Measurements from ENCODE around the gene SMIM35.

Gene SMIM35

DNA sequence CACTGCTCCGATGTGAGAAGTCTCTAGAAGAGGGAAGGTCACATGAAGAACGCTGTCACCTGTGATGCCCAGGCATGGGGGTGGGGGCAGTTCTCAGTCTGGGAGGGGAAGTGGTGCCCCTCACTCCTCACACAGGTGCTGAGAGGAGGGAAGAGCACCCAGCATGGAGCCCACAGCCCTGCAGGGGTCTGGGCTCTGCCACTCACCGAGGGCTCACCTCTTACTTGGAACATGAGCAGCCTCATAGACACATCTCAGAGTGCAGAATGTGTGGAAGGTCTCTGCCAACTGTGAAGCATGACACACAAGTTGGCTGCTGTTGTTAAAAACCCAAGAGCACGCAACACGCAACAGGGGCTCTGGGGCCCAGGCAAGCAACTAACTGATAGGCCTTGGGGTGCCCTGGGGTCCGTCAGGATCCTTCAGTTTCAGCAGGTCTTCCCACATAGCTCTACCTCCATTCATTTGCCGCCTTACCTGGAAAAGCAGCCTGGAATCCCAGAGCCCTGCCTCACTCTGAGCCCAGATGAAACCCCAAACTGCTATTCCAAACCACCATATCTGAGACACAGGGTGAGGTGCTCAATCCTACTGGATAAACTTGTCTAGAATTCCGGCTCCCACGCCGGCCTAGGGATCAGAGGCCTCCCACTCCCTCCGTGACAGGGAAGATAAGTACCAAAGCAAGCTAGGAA lies 27.4 kb downstream of the SMIM35 start:
- no peak overlapping the region for H3K27ac ChIP-seq (ENCODE audit: insufficient read depth, low read depth, low read length, poor library complexity, severe bottlenecking)
- H3K4me3 ChIP-seq (ENCODE audit: insufficient read depth, low read depth, low read length) = no peak overlapping the region
- H3K27me3 ChIP-seq (ENCODE audit: control insufficient read depth, insufficient read depth, low read length, poor library complexity, severe bottlenecking) = no peaks in the 10 kb centered on the region
- no peaks in the 10 kb centered on the region for H3K36me3 ChIP-seq (ENCODE audit: control insufficient read depth, insufficient read depth, low read length)
- WGBS, 2 experiments = 95 to 96% methylated on average over 11 of the region's 11 CpGs
- H3K4me1 ChIP-seq (ENCODE audit: control insufficient read depth, insufficient read depth, low read length) = no peaks in the 10 kb centered on the region
- no peaks in the 10 kb centered on the region for H3K9me3 ChIP-seq (ENCODE audit: control insufficient read depth, low read length)

DNA sequence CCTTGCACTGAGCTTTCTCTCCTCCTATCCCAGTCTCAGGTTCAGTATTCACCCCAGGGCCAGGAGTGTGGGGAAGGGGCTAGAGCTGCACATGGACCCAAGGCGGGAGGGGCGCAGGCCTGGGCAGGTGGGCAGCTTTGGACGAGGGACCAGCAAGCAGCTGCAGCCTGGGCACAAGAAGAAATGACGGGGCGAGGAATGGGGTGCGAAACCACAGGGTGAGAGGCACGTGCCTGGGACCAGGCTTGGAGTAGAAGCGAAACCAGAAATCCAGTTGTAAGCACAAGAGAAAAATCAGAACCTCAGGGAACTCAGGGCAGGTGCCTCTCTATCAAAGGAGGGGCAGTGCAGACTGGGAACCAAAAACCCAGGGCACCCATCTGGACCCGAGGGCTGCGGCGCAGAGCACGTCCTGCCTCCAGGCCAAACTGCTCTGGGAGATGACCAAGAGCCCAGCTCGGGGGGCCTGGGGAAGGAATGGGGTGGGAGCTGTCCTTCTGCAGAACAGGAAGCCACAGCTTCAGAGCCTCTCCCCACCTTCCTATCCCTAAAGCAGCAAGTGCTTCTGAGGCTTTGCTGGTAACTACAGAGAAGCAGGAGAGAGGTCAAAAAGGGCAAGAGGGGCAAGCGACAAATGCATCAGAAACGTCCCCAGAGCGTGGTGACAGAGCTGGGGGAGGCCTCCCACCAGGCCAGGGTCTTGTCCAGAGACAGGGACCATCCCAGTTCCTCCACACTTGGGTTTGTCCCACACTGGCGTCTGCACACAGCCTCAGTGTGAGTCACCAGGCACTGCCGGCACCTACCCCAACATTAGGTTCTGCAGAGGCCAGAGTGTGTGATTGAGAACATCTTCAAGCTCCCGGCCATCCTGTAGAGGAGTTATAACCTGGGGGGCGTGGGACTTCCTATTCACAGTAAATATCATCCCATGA lies 28.2 kb downstream of the SMIM35 start:
- no peaks in the 10 kb centered on the region for H3K36me3 ChIP-seq (ENCODE audit: control insufficient read depth, insufficient read depth, low read length)
- H3K4me3 ChIP-seq (ENCODE audit: insufficient read depth, low read depth, low read length) = no peak overlapping the region
- H3K4me1 ChIP-seq (ENCODE audit: control insufficient read depth, insufficient read depth, low read length) = no peaks in the 10 kb centered on the region
- H3K27ac ChIP-seq (ENCODE audit: insufficient read depth, low read depth, low read length, poor library complexity, severe bottlenecking) = no peak overlapping the region
- H3K27me3 ChIP-seq (ENCODE audit: control insufficient read depth, insufficient read depth, low read length, poor library complexity, severe bottlenecking) = no peaks in the 10 kb centered on the region
- H3K9me3 ChIP-seq (ENCODE audit: control insufficient read depth, low read length) = no peaks in the 10 kb centered on the region
- 89% methylated on average over 19 to 20 of the region's 20 CpGs for WGBS, 2 experiments

DNA sequence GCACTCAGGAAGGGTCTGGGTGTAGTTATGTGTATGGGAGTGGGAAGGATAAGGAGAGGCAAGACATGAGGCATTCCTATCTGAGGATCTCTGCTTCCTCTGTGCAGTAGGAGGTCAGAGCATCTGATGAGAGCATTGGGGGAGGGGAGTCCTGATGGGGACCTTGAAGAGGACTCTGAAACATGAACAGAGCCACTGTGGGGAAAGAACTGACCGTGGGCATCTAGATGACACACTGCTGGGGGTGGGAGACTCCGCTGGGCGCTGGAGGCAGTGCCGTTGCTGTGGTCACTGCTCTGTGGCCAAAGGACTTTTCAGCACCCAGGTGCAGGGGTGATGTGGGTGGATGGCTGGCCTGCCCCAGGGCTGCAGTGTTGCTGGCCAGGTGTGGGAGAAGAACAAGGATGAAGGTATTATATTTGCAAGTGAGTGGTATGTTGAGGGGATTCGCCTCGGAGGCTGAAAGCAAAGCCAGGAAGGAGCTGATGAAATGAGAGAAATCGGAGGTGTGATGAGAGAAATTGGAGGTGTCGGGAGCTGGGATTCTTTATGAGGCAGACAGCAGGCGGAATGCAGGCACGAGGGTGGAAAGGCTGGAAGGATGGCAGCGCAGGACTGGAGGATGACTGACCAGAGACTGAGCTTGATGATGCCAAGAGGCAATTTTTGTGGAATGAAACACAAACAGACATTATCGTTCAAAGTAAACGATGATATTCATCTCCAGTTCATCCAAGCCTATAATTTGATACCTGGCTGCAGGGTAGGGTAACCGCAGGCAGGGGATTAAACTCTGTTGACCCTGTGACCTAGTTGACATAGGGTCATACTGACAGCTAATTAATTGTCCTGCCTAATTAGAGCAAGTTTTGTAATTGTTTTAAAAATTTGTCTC lies 29.3 kb downstream of the SMIM35 start:
- Histone ChIP-seq H3K36me3 (ENCODE audit: control insufficient read depth, insufficient read depth, low read length) (no peaks in the 10 kb centered on the region), H3K4me3 (ENCODE audit: insufficient read depth, low read depth, low read length) (no peak overlapping the region), H3K27ac (ENCODE audit: insufficient read depth, low read depth, low read length, poor library complexity, severe bottlenecking) (no peak overlapping the region), H3K9me3 (ENCODE audit: control insufficient read depth, low read length) (no peaks in the 10 kb centered on the region), H3K4me1 (ENCODE audit: control insufficient read depth, insufficient read depth, low read length) (no peaks in the 10 kb centered on the region), H3K27me3 (ENCODE audit: control insufficient read depth, insufficient read depth, low read length, poor library complexity, severe bottlenecking) (no peaks in the 10 kb centered on the region)
- 92 to 94% methylated on average over 14 of the region's 14 CpGs for WGBS, 2 experiments

DNA sequence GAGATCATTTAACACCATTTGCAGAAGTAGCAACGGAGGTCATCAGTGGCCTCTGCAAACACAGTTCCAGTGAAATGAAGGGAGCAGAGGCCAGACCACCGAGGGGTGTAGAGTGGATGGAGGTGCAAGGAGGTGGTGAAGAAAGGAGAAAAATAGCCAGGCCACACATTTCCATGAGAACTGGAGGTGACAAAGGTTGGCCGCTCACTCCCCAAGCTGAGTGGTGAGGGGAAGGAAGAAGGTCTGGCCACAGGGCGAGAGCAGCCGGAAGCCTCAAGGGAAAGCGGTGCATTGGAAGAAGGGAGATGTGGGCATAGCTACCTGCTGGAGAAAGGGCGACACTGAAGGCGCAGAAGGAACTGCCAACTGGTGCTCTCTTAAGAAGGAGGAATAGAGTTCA lies 30.0 kb downstream of the SMIM35 start:
- no peak overlapping the region for H3K27ac ChIP-seq (ENCODE audit: insufficient read depth, low read depth, low read length, poor library complexity, severe bottlenecking)
- no peaks in the 10 kb centered on the region for H3K27me3 ChIP-seq (ENCODE audit: control insufficient read depth, insufficient read depth, low read length, poor library complexity, severe bottlenecking)
- H3K4me3 ChIP-seq (ENCODE audit: insufficient read depth, low read depth, low read length) = no peak overlapping the region
- WGBS, 2 experiments = 93 to 94% methylated on average over 8 of the region's 8 CpGs
- no peaks in the 10 kb centered on the region for H3K36me3 ChIP-seq (ENCODE audit: control insufficient read depth, insufficient read depth, low read length)
- no peaks in the 10 kb centered on the region for H3K9me3 ChIP-seq (ENCODE audit: control insufficient read depth, low read length)
- no peaks in the 10 kb centered on the region for H3K4me1 ChIP-seq (ENCODE audit: control insufficient read depth, insufficient read depth, low read length)

DNA sequence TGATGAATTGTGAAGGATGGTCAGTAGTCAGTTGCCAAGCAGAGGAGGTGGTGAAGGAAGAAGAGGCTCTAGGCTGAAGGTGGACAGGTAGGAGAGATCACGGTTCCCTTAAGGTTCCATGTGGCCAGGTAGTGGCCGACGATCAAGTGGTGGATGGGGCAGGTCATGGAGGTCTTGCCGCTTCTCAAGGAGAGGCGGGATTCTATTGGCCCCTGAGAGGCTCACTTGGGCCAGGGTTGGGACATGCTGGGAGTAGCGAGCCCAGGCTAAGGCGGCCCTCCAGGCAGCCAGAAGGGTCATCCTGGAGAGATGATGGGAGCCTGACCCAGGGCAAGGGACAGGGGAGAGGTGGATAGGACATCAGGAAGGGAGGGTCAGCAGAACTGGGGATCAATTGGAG lies 30.8 kb downstream of the SMIM35 start:
- H3K27me3 ChIP-seq (ENCODE audit: control insufficient read depth, insufficient read depth, low read length, poor library complexity, severe bottlenecking) = no peaks in the 10 kb centered on the region
- 96% methylated on average over 7 of the region's 7 CpGs for WGBS, 2 experiments

DNA sequence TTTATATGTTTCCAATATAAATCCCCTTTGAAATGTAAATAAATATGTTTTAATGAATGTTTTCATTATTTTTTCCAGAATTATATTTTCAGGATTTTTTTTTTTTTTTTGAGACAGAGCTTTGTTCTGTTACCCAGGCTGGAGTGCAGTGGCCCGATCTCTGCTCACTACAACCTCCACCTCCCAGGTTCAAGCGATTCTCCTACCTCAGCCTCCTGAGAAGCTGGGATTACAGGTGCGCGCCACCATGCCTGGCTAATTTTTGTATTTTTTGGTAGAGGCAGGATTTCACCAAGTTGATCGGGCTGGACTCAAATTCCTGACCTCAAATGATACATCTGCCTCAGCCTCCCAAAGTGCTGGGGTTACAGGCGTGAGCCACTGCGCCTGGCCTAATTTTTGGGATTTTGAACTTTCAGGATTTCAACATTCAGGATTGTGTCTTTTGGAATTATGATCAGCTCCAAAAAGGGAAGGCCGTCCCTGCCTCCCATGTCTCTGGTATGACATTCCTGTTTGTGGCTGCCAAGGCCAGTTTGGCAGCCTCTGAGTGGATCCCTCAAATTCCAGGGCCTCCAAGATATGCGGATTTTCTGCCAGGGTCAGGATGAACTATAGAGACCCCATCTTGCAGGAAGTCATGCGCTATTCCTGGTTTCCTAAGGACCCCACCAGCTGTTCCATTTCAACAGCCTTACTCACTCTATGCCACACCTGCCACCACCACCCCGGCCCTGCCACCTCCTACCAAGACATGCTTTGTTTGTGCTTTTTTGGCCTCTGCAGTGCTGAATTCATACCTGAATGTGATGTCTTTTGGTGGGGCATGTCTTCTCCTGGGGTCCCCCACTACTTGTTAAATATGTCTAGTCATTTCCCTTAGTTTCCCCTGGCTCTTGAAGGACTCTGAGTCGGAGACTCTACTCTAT lies 31.8 kb downstream of the SMIM35 start:
- Histone ChIP-seq H3K27me3 (ENCODE audit: control insufficient read depth, insufficient read depth, low read length, poor library complexity, severe bottlenecking) (no peaks in the 10 kb centered on the region), H3K27ac (ENCODE audit: insufficient read depth, low read depth, low read length, poor library complexity, severe bottlenecking) (no peak overlapping the region), H3K36me3 (ENCODE audit: control insufficient read depth, insufficient read depth, low read length) (no peaks in the 10 kb centered on the region), H3K4me3 (ENCODE audit: insufficient read depth, low read depth, low read length) (no peak overlapping the region), H3K9me3 (ENCODE audit: control insufficient read depth, low read length) (no peaks in the 10 kb centered on the region), H3K4me1 (ENCODE audit: control insufficient read depth, insufficient read depth, low read length) (no peaks in the 10 kb centered on the region)
- WGBS, 2 experiments = 77% methylated on average over 12 of the region's 12 CpGs

More for the DNA sequence above, 30.8 kb downstream of the SMIM35 start:
- Histone ChIP-seq H3K36me3 (ENCODE audit: control insufficient read depth, insufficient read depth, low read length) (no peaks in the 10 kb centered on the region), H3K9me3 (ENCODE audit: control insufficient read depth, low read length) (no peaks in the 10 kb centered on the region), H3K4me1 (ENCODE audit: control insufficient read depth, insufficient read depth, low read length) (no peaks in the 10 kb centered on the region), H3K27ac (ENCODE audit: insufficient read depth, low read depth, low read length, poor library complexity, severe bottlenecking) (no peak overlapping the region), H3K4me3 (ENCODE audit: insufficient read depth, low read depth, low read length) (no peak overlapping the region)

DNA sequence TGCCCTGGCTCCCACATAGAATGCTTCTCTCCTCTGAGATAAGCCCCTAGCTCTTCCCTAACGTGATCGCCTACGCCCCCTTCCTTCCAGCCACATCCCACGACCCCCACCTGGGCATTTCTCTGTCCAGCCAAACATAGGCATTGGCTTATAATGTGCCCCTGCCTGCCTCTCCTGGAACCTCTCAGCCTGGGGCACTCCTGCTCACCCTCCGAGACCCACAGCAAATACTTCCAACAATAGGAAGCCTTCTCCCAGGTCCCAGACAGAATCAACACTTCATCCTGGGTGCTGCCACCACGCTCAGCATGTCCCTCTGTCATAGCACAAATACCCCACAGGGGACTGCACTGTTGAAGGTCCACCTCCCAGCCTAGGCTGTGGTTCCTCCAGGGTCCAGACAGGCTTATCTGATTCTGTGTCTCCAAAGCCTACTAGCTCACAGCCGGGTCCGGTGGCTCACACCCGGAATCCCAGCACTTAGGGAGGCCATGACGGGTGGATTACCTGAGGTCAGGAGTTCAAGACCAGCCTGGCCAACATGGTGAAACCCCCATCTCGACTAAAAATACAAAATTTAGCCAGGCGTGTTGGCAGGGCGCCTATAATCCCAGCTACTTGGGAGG lies 34.1 kb downstream of the SMIM35 start:
- Histone ChIP-seq H3K9me3 (ENCODE audit: control insufficient read depth, low read length) (no peaks in the 10 kb centered on the region), H3K27ac (ENCODE audit: insufficient read depth, low read depth, low read length, poor library complexity, severe bottlenecking) (no peak overlapping the region), H3K27me3 (ENCODE audit: control insufficient read depth, insufficient read depth, low read length, poor library complexity, severe bottlenecking) (no peaks in the 10 kb centered on the region), H3K4me1 (ENCODE audit: control insufficient read depth, insufficient read depth, low read length) (no peaks in the 10 kb centered on the region), H3K36me3 (ENCODE audit: control insufficient read depth, insufficient read depth, low read length) (no peaks in the 10 kb centered on the region), H3K4me3 (ENCODE audit: insufficient read depth, low read depth, low read length) (no peak overlapping the region)
- 85 to 88% methylated on average over 13 of the region's 13 CpGs for WGBS, 2 experiments

DNA sequence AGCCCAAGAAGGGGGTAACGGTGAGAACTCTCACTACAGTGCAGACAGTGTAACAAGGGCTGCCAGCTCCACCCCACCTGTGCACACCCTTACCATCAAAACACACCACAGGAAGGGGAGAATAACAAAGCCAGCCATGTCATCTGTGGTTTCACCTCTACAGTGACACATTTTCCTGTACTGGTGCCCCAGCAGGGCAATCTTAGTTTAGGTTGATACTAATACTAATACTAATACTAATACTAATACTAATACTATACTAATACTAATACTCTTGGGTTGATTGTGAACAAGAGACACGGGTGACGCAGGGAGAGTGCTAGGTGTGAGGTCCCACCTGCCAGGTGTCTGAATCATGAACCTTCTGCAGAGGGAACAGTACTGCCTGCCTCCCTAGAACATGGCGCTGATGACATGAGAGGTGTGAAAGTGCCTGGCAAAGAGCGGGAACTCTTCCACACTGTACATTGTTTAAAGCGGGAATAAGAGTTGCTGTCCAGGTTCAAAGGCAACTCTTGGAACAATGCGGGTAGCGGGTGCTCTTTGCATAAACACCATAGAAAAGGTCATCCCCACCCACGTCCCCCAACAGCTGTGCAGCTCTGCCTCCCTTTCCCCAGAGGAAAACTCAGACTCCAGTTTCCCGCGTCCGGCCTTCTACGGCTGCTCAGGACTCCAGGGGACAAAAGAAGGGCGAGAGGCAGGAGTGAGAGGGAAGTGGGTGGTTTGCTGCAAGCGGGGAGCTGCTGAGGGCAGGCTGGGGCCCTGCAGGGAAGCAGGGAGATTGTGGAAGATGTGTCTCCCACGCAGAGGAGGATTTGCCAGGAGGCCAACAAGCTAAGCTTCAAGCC lies 34.9 kb downstream of the SMIM35 start:
- H3K9me3 ChIP-seq (ENCODE audit: control insufficient read depth, low read length) = no peaks in the 10 kb centered on the region
- WGBS, 2 experiments = 89 to 91% methylated on average over 16 of the region's 16 CpGs
- no peak overlapping the region for H3K27ac ChIP-seq (ENCODE audit: insufficient read depth, low read depth, low read length, poor library complexity, severe bottlenecking)
- H3K27me3 ChIP-seq (ENCODE audit: control insufficient read depth, insufficient read depth, low read length, poor library complexity, severe bottlenecking) = no peaks in the 10 kb centered on the region
- H3K36me3 ChIP-seq (ENCODE audit: control insufficient read depth, insufficient read depth, low read length) = no peaks in the 10 kb centered on the region
- no peak overlapping the region for H3K4me3 ChIP-seq (ENCODE audit: insufficient read depth, low read depth, low read length)
- no peaks in the 10 kb centered on the region for H3K4me1 ChIP-seq (ENCODE audit: control insufficient read depth, insufficient read depth, low read length)

Measured in ectodermal cell (in vitro differentiated cells).